ENCODE measurements around the gene HPSE. TPM values are rescaled to one million over a fixed set of nuclear protein-coding genes. Genes with fewer than 3 reads are reported as not detected.
"Not testable (repeated sequence)": the region's sequence is repeated elsewhere in the genome, so short reads cannot be mapped to it uniquely, and the experiment has no call there.

Gene HPSE
- polyA plus RNA-seq, 5 donors: 1.4 to 2.6 (median 1.7) TPM

- no peak for DNase-seq
Observed at GRCh38 chr4:83335701-83336100, 1.1 kb upstream of the HPSE start.

GRCh38 chr4:83331956-83332355, 2.7 kb downstream of the HPSE start:
- DNase-seq: no peak

- DNase-seq: no peak
Observed at GRCh38 chr4:83329521-83330110, 5.0 kb downstream of the HPSE start.

- DNase-seq: no peak
Observed at GRCh38 chr4:83328521-83329187, 6.0 kb downstream of the HPSE start.

- DNase-seq: no peak
Observed at GRCh38 chr4:83326546-83326945, 8.1 kb downstream of the HPSE start.

- DNase-seq: not testable (repeated sequence)
Observed at GRCh38 chr4:83325306-83325705, 9.3 kb downstream of the HPSE start.

GRCh38 chr4:83323136-83323535, 11.5 kb downstream of the HPSE start:
- DNase-seq: no peak

- no peak for DNase-seq
Observed at GRCh38 chr4:83320548-83320947, 14.1 kb downstream of the HPSE start.

GRCh38 chr4:83318666-83319065, 16.0 kb downstream of the HPSE start:
- no peak for DNase-seq

- DNase-seq: no peak
Observed at GRCh38 chr4:83317671-83318070, 17.0 kb downstream of the HPSE start.

- DNase-seq: no peak
Observed at GRCh38 chr4:83316459-83317165, 18.0 kb downstream of the HPSE start.

GRCh38 chr4:83315341-83315870, 19.2 kb downstream of the HPSE start:
- DNase-seq: no peak

- DNase-seq: no peak
Observed at GRCh38 chr4:83308672-83309071, 26.0 kb downstream of the HPSE start.

GRCh38 chr4:83307920-83308319, 26.7 kb downstream of the HPSE start:
- no peak for DNase-seq

GRCh38 chr4:83305187-83305586, 29.5 kb downstream of the HPSE start:
- DNase-seq: no peak

- DNase-seq: no peak
Observed at GRCh38 chr4:83297548-83298260, 36.9 kb downstream of the HPSE start.

GRCh38 chr4:83293305-83294046, 41.2 kb downstream of the HPSE start:
- no peak for DNase-seq

GRCh38 chr4:83290059-83290774, 44.4 kb downstream of the HPSE start:
- DNase-seq: not testable (repeated sequence)

- DNase-seq: not testable (repeated sequence)
Observed at GRCh38 chr4:83288381-83288780, 46.3 kb downstream of the HPSE start.

GRCh38 chr4:83285055-83285407, 49.6 kb downstream of the HPSE start:
- DNase-seq: peak in 1 of 2 donors; percentile 51
